Stomach (tissue), 4 donors: ENCODE data around the gene SNU13.

Experiments
- CTCF ChIP-seq, 7 experiments: fragments of 450-650 bp in 4 of 7; fragments of 200-600 bp in 3 of 7; sonication (generic) in 3 of 7; IDR thresholded peaks; one replicate each; pipeline ENCODE4 v1.5.1; 2016 to 2019; ENCODE audit warnings: antibody characterized with exemption in 7 of 7, control low read depth in 2 of 7, mild to moderate bottlenecking in 1 of 7
- POLR2A ChIP-seq, 4 donors: fragments of 450-650 bp; IDR thresholded peaks; one replicate each; pipeline ENCODE4 v1.6.1; 2016; ENCODE audit warnings: antibody characterized with exemption in 4 of 4, control low read depth in 2 of 4, mild to moderate bottlenecking in 1 of 4, moderate library complexity in 1 of 4
- POLR2AphosphoS5 ChIP-seq, 3 donors: sonication (generic); formaldehyde crosslinking; IDR thresholded peaks; one replicate each; pipeline ENCODE4 v1.6.1; 2016; ENCODE audit warnings: antibody characterized with exemption in 3 of 3

- TF ChIP-seq POLR2A (IDR thresholded peaks at IDR 0.05) (no peak), CTCF (IDR thresholded peaks at IDR 0.05) (no peak), POLR2AphosphoS5 (IDR thresholded peaks at IDR 0.05) (no peak)
Measured at GRCh38 chr22:41661088-41661487, 27.6 kb downstream of the SNU13 start.
